B cell (primary cell): ENCODE data around the gene TNPO3. TPM values are rescaled to one million over a fixed set of nuclear protein-coding genes. Genes with fewer than 3 reads are reported as not detected.
A peak's percentile ranks its signal among the peaks of the same experiment; 100 is the strongest.

Experiments used
- ATAC-seq: fragments of 200-7000 bp; cut with Tn5 transposase; one replicate; pipeline ENCODE4 v1.10.0; 2021; ENCODE audit warnings: low read depth, mild to moderate bottlenecking, moderate number of reproducible peaks, moderate library complexity
- CTCF ChIA-PET: fragments of 350-600 bp; sonication (Branson Sonifier 250); formaldehyde crosslinking; loops from one replicate; lab custom pipeline; 2021; ENCODE audit warnings: antibody characterized with exemption, inconsistent platforms; lab: Charles Lee
- POLR2A ChIA-PET: fragments of 350-600 bp; sonication (Branson Sonifier 250); formaldehyde crosslinking; loops from one replicate; lab custom pipeline; 2021; ENCODE audit warnings: antibody characterized with exemption; lab: Charles Lee
- DNase-seq: peaks from one replicate; pipeline ENCODE4 v3.0.0; 2013
- H2AFZ ChIP-seq: 2 replicates; pipeline ENCODE4 v1.6.1; 2012; ENCODE audit warnings: mild to moderate bottlenecking, low read depth, low read length; ENCODE audit not compliant: insufficient read depth, poor library complexity, severe bottlenecking
- H3K27ac ChIP-seq, 2 donors: 1 replicate in 1 of 2; 2 replicates in 1 of 2; pipeline ENCODE4 v1.5.1; 2012 to 2013; ENCODE audit warnings: low read length in 2 of 2, mild to moderate bottlenecking in 2 of 2, moderate library complexity in 1 of 2
- H3K27me3 ChIP-seq, 4 experiments: fragments of 200-600 bp in 1 of 4; sonication (generic) in 1 of 4; replicated peaks in 1 of 4; 1 replicate in 2 of 4; 2 replicates in 2 of 4; pipeline versions ENCODE4 v1.6.1 to v1.7.0; 2013 to 2016; ENCODE audit warnings: low read length in 3 of 4, mild to moderate bottlenecking in 2 of 4, mixed read lengths in 1 of 4, moderate library complexity in 1 of 4; ENCODE audit not compliant: insufficient read depth in 4 of 4, control insufficient read depth in 3 of 4; ENCODE audit errors: control extremely low read depth in 1 of 4
- H3K36me3 ChIP-seq, 2 experiments: replicated peaks in 1 of 2; 1 replicate in 1 of 2; 2 replicates in 1 of 2; pipeline versions ENCODE4 v1.6.1 to v1.7.1; 2013; ENCODE audit warnings: low read length in 1 of 2; ENCODE audit not compliant: insufficient read depth in 2 of 2, control insufficient read depth in 1 of 2; ENCODE audit errors: control extremely low read depth in 1 of 2, extremely low read depth in 1 of 2
- H3K4me1 ChIP-seq, 2 donors: fragments of 200-600 bp in 1 of 2; sonication (generic) in 1 of 2; 1 replicate in 1 of 2; 2 replicates in 1 of 2; pipeline versions ENCODE4 v1.5.1 to v1.6.1; 2013 to 2017; ENCODE audit warnings: low read length in 2 of 2; ENCODE audit not compliant: control insufficient read depth in 2 of 2, insufficient read depth in 2 of 2
- H3K4me2 ChIP-seq: replicated peaks from 2 replicates; pipeline ENCODE3; 2012; ENCODE audit warnings: mild to moderate bottlenecking, low read depth, low read length; ENCODE audit not compliant: poor library complexity, severe bottlenecking
- H3K4me3 ChIP-seq, 5 experiments: fragments of 200-600 bp in 1 of 5; sonication (generic) in 1 of 5; 1 replicate in 3 of 5; 2 replicates in 2 of 5; pipeline versions ENCODE4 v1.5.1 to v1.7.0; 2011 to 2016; ENCODE audit warnings: low read length in 4 of 5, mild to moderate bottlenecking in 4 of 5, low read depth in 2 of 5, control low read depth in 1 of 5, moderate library complexity in 1 of 5; ENCODE audit not compliant: insufficient read depth in 1 of 5; ENCODE audit errors: control extremely low read depth in 1 of 5, extremely low read depth in 1 of 5
- H3K79me2 ChIP-seq: fragments of 200-600 bp; sonication (generic); one replicate; pipeline ENCODE4 v1.6.0; 2016; ENCODE audit warnings: low read length; ENCODE audit not compliant: control insufficient read depth, insufficient read depth
- H3K9ac ChIP-seq: fragments of 200-600 bp; sonication (generic); 2 replicates; pipeline ENCODE4 v1.6.1; 2017; ENCODE audit warnings: mild to moderate bottlenecking, low read length, moderate library complexity
- H3K9me3 ChIP-seq, 3 donors: one replicate each; pipeline versions ENCODE4 v1.6.1 to v1.7.1; 2013; ENCODE audit warnings: low read length in 2 of 3; ENCODE audit not compliant: control insufficient read depth in 2 of 3, insufficient read depth in 1 of 3; ENCODE audit errors: control extremely low read depth in 1 of 3
- H4K20me1 ChIP-seq: 2 replicates; pipeline ENCODE4 v1.6.0; 2012; ENCODE audit warnings: mild to moderate bottlenecking, low read length; ENCODE audit not compliant: insufficient read depth, control insufficient read depth, poor library complexity, severe bottlenecking
- H3K27ac Mint-ChIP-seq: one replicate; pipeline ENCODE4 v1.8.0; 2021; ENCODE audit warnings: mixed read lengths
- H3K27me3 Mint-ChIP-seq: one replicate; pipeline ENCODE4 v1.8.0; 2021; ENCODE audit warnings: mixed read lengths
- H3K4me1 Mint-ChIP-seq: one replicate; pipeline ENCODE4 v1.8.0; 2021; ENCODE audit warnings: mixed read lengths
- H3K4me3 Mint-ChIP-seq: one replicate; pipeline ENCODE4 v1.8.0; 2021; ENCODE audit warnings: mixed read lengths
- H3K9me3 Mint-ChIP-seq: one replicate; pipeline ENCODE4 v1.8.0; 2022; ENCODE audit warnings: mixed read lengths; ENCODE audit not compliant: insufficient read depth
- EZH2 ChIP-seq: IDR thresholded peaks from 2 replicates; pipeline ENCODE4 v1.6.1; 2012; ENCODE audit warnings: borderline replicate concordance, low read depth, mild to moderate bottlenecking, moderate library complexity, low read length; ENCODE audit not compliant: insufficient read depth, poor library complexity, severe bottlenecking
- WGBS: methylation state at CpG from one replicate; pipeline ENCODE4 v1.1.5; 2013; ENCODE audit warnings: missing lambda C conversion rate; ENCODE audit not compliant: insufficient coverage; 5-methylcytosine and 5-hydroxymethylcytosine counted together
- intact Hi-C: fragments of 100-400 bp; cut with micrococcal nuclease; formaldehyde crosslinking; loops from one replicate; pipeline ENCODE4 v1.10.0; 2022
- polyA plus RNA-seq: library from polyadenylated mRNA; depleted of rRNA; stranded (reverse); fragments of >200 nt; gene quantifications from 2 replicates; pipeline ENCODE4 v1.2.3, GENCODE V29; 2012
- total RNA-seq, 2 donors: library from RNA; stranded (reverse); fragments of 120-200 nt in 1 of 2; gene quantifications; 1 replicate in 1 of 2; 2 replicates in 1 of 2; pipeline versions ENCODE4 v1.2.3 to v1.2.4, GENCODE V29; 2013 to 2022
- TF ChIP-seq, protein P1 (sequence below): fragments of 200-600 bp; IDR thresholded peaks from one replicate; pipeline ENCODE4 v1.8.0; 2022; ENCODE audit warnings: antibody characterized with exemption, mild to moderate bottlenecking

TNPO3 gene
- total and polyA plus RNA-seq, 2 donors (not counting 1 experiment from before 2014, with no cell fraction given): 19.0 to 48.3 TPM

DNA sequence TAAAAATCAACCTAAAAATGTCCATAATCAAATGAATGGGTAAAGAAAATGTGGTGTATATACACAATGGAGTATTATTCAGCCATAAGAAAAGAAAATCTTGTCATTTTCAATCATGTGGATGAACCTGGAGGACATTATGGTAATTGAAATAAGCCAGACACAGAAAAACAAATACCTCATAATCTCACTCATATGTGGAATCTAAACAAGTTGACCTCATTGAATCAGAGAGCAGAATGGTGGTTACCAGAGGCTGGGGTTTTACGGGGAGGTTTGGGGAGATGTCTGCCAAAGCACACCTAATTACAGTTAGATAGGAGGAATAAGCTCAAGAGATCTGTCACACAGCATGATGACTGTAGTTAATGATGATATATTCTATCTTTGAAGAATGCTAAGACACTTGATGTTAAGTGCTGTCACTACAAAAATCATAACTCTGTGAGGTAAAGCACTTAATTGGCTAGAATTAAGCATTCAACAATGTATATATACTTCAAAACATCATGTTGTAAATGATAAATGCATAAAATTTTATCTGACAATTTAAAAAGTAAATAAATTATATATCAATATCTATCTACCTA lies 39.1 kb upstream of the TNPO3 start:
- Mint-ChIP-seq H3K4me3 (no peak overlapping the region), H3K4me1 (peaks cover 41% of the 10 kb centered on the region), H3K9me3 (no peaks in the 10 kb centered on the region), H3K27ac (peak overlapping the region; percentile 21), H3K27me3 (no peaks in the 10 kb centered on the region)
- POLR2A ChIA-PET: no interaction called here
- no CpG with 5 or more reads among the region's 1 CpG for WGBS
- DNase-seq (no peak), ATAC-seq (no peak)
- no peaks in the 10 kb centered on the region for H3K79me2 ChIP-seq
- no peaks in the 10 kb centered on the region for H3K36me3 ChIP-seq
- no peak overlapping the region for H3K27ac ChIP-seq
- no peak overlapping the region for H3K4me3 ChIP-seq
- no peaks in the 10 kb centered on the region for H4K20me1 ChIP-seq
- no peak overlapping the region for H3K4me2 ChIP-seq
- H3K27me3 ChIP-seq: no peaks in the 10 kb centered on the region
- intact Hi-C loops: no loop called here
- no peak overlapping the region for H3K9ac ChIP-seq
- CTCF ChIA-PET: interaction anchor here (0.6 to 2.3 kb wide), 8 partner anchors 22 to 466 kb away, joined by 3 to 13 read pairs (median 5); no protein-coding TSS in a partner anchor
- TF ChIP-seq, protein P1, sequence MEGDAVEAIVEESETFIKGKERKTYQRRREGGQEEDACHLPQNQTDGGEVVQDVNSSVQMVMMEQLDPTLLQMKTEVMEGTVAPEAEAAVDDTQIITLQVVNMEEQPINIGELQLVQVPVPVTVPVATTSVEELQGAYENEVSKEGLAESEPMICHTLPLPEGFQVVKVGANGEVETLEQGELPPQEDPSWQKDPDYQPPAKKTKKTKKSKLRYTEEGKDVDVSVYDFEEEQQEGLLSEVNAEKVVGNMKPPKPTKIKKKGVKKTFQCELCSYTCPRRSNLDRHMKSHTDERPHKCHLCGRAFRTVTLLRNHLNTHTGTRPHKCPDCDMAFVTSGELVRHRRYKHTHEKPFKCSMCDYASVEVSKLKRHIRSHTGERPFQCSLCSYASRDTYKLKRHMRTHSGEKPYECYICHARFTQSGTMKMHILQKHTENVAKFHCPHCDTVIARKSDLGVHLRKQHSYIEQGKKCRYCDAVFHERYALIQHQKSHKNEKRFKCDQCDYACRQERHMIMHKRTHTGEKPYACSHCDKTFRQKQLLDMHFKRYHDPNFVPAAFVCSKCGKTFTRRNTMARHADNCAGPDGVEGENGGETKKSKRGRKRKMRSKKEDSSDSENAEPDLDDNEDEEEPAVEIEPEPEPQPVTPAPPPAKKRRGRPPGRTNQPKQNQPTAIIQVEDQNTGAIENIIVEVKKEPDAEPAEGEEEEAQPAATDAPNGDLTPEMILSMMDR: no peak
- TF ChIP-seq EZH2: no peak
- H3K4me1 ChIP-seq: peaks cover 31 to 36% of the 10 kb centered on the region in 2 donors
- H2AFZ ChIP-seq: no peak overlapping the region
- H3K9me3 ChIP-seq: no peaks in the 10 kb centered on the region

DNA sequence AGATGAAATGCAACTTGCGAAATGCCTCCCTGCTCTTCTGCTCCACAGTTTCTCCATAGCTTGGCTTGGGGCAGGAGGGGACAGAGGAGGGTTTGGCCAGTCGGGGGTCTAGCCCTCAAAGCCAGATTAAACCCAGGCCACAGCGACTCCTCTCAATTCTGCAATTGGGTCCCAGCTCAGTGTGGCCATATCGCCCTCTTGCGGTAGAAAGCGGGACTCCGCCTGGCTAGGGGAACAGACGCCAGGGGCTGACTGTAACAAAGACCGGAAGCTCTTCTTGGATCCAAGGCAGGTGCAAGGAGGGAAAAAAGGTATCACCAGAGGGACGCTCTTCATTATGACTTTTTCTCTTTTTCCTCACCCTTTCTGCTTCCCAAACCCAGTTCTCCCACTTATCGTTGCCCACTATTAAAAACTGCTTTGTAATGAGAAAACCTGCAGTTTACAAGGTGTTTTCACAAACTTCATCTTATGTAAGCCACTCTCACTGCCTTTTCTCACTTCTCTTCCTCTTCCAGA lies 36.6 kb upstream of the TNPO3 start:
- Histone ChIP-seq H2AFZ (peak overlapping the region; percentile 41), H3K4me3 (no peak overlapping the region)
- CTCF ChIA-PET: interaction anchor here (0.6 to 6.3 kb wide), 65 partner anchors 8 to 1239 kb away, joined by 3 to 118 read pairs (median 6); partner anchors contain the start of genes ATP6V1F, SMO, TNPO3 and TSPAN33

More for the DNA sequence above, 36.6 kb upstream of the TNPO3 start:
- peaks cover 40% of the 10 kb centered on the region for H3K4me1 Mint-ChIP-seq
- no peaks in the 10 kb centered on the region for H3K9me3 Mint-ChIP-seq
- POLR2A ChIA-PET: interaction anchor here (0.5 to 1.4 kb wide), 4 partner anchors 37 to 104 kb away, joined by 3 to 5 read pairs (median 4); partner anchors contain the start of gene TNPO3
- H3K27ac Mint-ChIP-seq: peak overlapping the region; percentile 82
- 21% methylated on average over 10 of the region's 11 CpGs for WGBS
- Histone ChIP-seq H3K36me3 (no peaks in the 10 kb centered on the region), H4K20me1 (no peaks in the 10 kb centered on the region), H3K9me3 (no peaks in the 10 kb centered on the region), H3K9ac (no peak overlapping the region), H3K79me2 (no peaks in the 10 kb centered on the region), H3K4me2 (peak overlapping the region; percentile 45), H3K27me3 (no peaks in the 10 kb centered on the region), H3K27ac (peak overlapping the region in 1 of 2 donors; percentile 58), H3K4me1 (peaks cover 31% of the 10 kb centered on the region in 2 donors)
- ATAC-seq (peak; percentile 85), DNase-seq (peak; percentile 88)
- H3K4me3 Mint-ChIP-seq: peak overlapping the region; percentile 47
- no peaks in the 10 kb centered on the region for H3K27me3 Mint-ChIP-seq
- intact Hi-C loops: loop anchor here (1.0 to 2.0 kb wide), 8 partner anchors 37 to 249 kb away; partner anchors contain the start of gene TNPO3
- no peak for TF ChIP-seq EZH2
- TF ChIP-seq, protein P1: peak; percentile 97
